Activated CD4-positive, alpha-beta T cell treated with anti-CD3 and anti-CD28 coated beads, Interleukin-2, amount 10 ng/mL, durations not matched to agents 7 days and 5 days (primary cell): ENCODE measurements around the gene CLDN5. TPM values are rescaled to one million over a fixed set of nuclear protein-coding genes. Genes with fewer than 3 reads are reported as not detected.

Experiments
- CTCF ChIA-PET: fragments of 350-600 bp; sonication (Branson Sonifier 250); formaldehyde crosslinking; loops from one replicate; lab custom pipeline; 2021; ENCODE audit warnings: antibody characterized with exemption; lab: Charles Lee
- POLR2A ChIA-PET: fragments of 350-600 bp; sonication (Branson Sonifier 250); formaldehyde crosslinking; loops from one replicate; lab custom pipeline; 2021; ENCODE audit warnings: antibody characterized with exemption; lab: Charles Lee
- DNase-seq: peaks from one replicate; pipeline ENCODE4 v3.0.0-alpha.2; 2020
- H3K27ac Mint-ChIP-seq: one replicate; pipeline ENCODE4 v1.8.0; 2021; ENCODE audit warnings: mild to moderate bottlenecking, moderate library complexity, mixed read lengths
- H3K27me3 Mint-ChIP-seq: one replicate; pipeline ENCODE4 v1.8.0; 2021; ENCODE audit warnings: mixed read lengths
- H3K36me3 Mint-ChIP-seq: one replicate; pipeline ENCODE4 v1.8.0; 2021; ENCODE audit warnings: low read depth, mixed read lengths
- H3K4me1 Mint-ChIP-seq: one replicate; pipeline ENCODE4 v1.8.0; 2021; ENCODE audit warnings: mixed read lengths
- H3K4me3 Mint-ChIP-seq: one replicate; pipeline ENCODE4 v1.8.0; 2021; ENCODE audit warnings: mild to moderate bottlenecking, moderate library complexity, mixed read lengths
- H3K9me3 Mint-ChIP-seq: one replicate; pipeline ENCODE4 v1.8.0; 2021; ENCODE audit warnings: mixed read lengths
- total RNA-seq, 2 experiments: library from RNA; stranded (reverse); gene quantifications; one replicate each; pipeline ENCODE4 v1.2.3, GENCODE V29; 2021

CLDN5 gene
- total RNA-seq, 2 experiments from 2014 or later: 0.25 to 0.40 TPM

DNA sequence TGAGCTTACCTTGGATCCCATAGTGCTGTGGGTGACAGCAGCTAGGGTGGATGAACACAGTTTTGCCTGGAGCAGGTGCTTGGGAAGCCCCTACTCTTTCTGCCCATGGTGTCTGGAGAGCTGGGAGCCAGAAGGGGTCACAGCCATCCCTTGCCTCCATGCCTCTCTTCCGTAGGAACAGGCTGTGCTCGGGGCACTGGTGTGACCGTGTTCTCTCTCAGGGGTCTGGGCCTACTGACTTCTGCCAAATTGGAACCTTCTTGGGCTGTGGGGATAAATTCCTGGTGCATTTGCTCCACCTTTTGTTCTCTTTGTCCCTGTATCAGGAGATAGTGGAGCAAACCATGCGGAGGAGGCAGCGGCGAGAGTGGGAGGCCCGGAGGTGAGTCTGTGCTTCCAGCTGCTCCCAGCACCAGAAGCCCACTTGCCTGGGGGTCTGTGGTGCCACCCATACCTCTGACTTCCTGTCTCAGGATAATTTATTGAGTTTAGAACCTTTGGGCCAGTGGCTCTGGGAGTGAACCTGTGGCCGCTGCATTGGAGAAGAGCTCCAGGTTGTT lies 30.1 kb downstream of the CLDN5 start:
- ChIA-PET CTCF (interaction anchor here (0.7 to 1.6 kb wide), 3 partner anchors 9 to 33 kb away, joined by 3 to 4 read pairs (median 3); no protein-coding TSS in a partner anchor), POLR2A (no interaction called here)
- DNase-seq: no peak
- no peak overlapping the region for H3K27ac Mint-ChIP-seq
- peaks cover 27% of the 10 kb centered on the region for H3K4me1 Mint-ChIP-seq
- no peaks in the 10 kb centered on the region for H3K9me3 Mint-ChIP-seq
- no peak overlapping the region for H3K4me3 Mint-ChIP-seq
- H3K27me3 Mint-ChIP-seq: no peaks in the 10 kb centered on the region
- peaks cover 43% of the 10 kb centered on the region for H3K36me3 Mint-ChIP-seq

DNA sequence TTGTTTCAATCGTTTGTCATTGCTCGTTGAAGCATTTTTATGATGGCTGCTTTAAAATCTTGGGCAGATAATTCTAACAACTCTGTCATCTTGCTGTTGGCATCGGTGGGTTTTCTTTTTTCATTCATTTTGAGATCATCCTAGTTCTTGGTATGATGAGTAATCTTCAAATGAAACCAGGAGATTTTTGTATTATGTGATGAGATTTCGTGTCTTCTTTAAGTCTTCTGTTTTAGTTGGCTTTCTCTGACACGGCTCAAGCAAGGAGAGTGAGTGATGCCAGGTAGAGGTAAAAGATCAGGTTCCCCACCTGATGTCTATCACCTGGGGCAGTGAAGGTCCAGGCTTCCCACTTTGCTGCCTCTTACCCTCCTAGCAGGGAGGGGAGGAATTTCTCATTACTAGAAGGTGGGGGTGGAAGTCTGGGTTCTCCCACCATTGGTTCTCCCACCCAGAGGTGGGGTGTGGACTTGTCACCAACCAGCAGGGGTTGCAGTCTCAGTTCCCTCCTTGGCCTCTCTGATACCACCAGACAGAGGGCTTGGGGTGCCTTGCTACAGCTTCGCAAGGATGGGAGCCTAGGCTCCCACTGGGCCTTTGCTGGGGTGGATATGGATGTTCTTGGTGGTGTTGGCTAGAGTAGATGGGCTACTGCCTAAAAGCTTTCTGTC lies 31.6 kb downstream of the CLDN5 start:
- H3K4me3 Mint-ChIP-seq: no peak overlapping the region
- no peaks in the 10 kb centered on the region for H3K27me3 Mint-ChIP-seq
- H3K27ac Mint-ChIP-seq: no peak overlapping the region
- DNase-seq: no peak
- H3K36me3 Mint-ChIP-seq: peaks cover 48% of the 10 kb centered on the region
- CTCF ChIA-PET: interaction anchor here (1.0 to 1.6 kb wide), 2 partner anchors 11 to 15 kb away, joined by 4 read pairs; no protein-coding TSS in a partner anchor
- POLR2A ChIA-PET: no interaction called here
- peaks cover 27% of the 10 kb centered on the region for H3K4me1 Mint-ChIP-seq
- no peaks in the 10 kb centered on the region for H3K9me3 Mint-ChIP-seq

- POLR2A ChIA-PET: no interaction called here
Observed at GRCh38 chr22:19490628-19491230, 33.5 kb downstream of the CLDN5 start.

DNA sequence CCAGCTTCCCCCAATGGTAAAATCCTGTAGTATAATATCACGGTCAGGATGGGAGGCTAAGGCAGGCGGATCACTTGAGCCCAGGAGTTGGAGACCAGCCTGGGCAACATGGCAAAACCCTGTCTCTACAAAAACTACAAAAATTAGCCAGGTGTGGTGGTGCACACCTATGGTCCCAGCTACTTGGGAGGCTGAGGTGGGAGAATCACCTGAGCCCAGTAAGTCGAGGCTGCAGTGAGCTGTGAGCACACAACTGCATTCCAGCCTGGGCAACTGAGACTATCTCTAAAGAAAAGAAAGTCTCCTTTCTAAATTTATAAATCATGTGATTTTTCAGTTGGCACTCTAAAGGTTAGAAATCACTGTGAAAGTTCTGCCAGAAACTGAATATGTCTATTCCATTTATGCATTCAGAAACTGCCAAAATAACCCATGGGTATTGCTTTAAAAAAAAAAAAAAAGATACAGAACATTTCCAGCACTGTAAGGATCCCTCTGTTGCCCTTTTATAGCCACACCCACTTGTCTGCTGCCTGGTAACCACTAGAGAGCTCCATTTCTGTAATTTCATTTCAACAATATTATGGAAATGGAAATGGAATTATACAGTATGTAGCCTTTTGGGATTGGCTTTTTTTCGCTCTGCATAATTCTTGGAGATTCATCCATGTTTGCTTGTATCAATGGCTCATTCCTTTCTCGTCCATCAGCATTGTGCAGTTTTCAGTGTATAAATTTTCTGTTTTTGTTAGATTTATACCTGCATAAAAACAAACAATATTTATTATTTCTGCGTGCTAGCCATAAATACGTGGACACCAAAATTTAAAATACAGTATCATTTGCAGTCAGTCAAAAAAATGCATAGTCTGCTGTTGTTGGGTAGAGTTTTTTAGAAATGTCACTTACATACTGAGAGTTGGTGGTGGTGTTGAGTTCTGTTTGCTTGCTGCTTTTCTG lies 35.0 kb downstream of the CLDN5 start:
- peaks cover 48% of the 10 kb centered on the region for H3K36me3 Mint-ChIP-seq
- H3K4me1 Mint-ChIP-seq: peaks cover 22% of the 10 kb centered on the region
- CTCF ChIA-PET: interaction anchor here (0.6 to 1.0 kb wide), 2 partner anchors 50 to 140 kb away, joined by 5 to 7 read pairs; no protein-coding TSS in a partner anchor
- POLR2A ChIA-PET: no interaction called here
- no peaks in the 10 kb centered on the region for H3K9me3 Mint-ChIP-seq
- H3K27me3 Mint-ChIP-seq: no peaks in the 10 kb centered on the region
- H3K27ac Mint-ChIP-seq: no peak overlapping the region
- DNase-seq: no peak
- H3K4me3 Mint-ChIP-seq: no peak overlapping the region

More at GRCh38 chr22:19490628-19491230, 33.5 kb downstream of the CLDN5 start:
- Mint-ChIP-seq H3K27ac (peak overlapping the region; percentile 9), H3K4me1 (peaks cover 24% of the 10 kb centered on the region), H3K9me3 (no peaks in the 10 kb centered on the region), H3K4me3 (no peak overlapping the region), H3K27me3 (no peaks in the 10 kb centered on the region), H3K36me3 (peaks cover 41% of the 10 kb centered on the region)
- CTCF ChIA-PET: interaction anchor here (1.0 kb wide), 1 partner anchor 112 kb away, joined by 5 read pairs; no protein-coding TSS in a partner anchor
- no peak for DNase-seq

DNA sequence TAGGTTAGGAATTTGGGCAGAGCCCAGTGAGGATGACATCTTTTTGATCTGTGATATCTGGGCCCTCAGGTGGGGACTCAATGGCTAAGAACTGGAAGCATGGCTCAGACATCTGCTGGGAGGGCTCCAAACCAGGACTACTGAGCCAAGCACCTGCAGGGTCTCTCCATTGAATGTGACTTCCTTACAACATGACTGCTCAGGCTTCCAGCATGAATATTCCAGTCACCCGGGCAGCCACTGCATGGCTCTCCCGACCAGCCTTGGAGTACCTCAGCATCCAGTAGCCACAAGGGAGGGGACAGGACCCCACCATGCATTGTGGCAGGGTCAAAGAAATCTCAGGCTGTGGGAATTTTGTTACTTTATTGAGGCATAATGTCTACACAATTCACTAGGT lies 35.9 kb downstream of the CLDN5 start:
- Mint-ChIP-seq H3K4me1 (peaks cover 27% of the 10 kb centered on the region), H3K27me3 (no peaks in the 10 kb centered on the region), H3K27ac (no peak overlapping the region), H3K4me3 (no peak overlapping the region), H3K9me3 (no peaks in the 10 kb centered on the region), H3K36me3 (peaks cover 49% of the 10 kb centered on the region)
- POLR2A ChIA-PET: no interaction called here
- DNase-seq: no peak
- CTCF ChIA-PET: no interaction called here

DNA sequence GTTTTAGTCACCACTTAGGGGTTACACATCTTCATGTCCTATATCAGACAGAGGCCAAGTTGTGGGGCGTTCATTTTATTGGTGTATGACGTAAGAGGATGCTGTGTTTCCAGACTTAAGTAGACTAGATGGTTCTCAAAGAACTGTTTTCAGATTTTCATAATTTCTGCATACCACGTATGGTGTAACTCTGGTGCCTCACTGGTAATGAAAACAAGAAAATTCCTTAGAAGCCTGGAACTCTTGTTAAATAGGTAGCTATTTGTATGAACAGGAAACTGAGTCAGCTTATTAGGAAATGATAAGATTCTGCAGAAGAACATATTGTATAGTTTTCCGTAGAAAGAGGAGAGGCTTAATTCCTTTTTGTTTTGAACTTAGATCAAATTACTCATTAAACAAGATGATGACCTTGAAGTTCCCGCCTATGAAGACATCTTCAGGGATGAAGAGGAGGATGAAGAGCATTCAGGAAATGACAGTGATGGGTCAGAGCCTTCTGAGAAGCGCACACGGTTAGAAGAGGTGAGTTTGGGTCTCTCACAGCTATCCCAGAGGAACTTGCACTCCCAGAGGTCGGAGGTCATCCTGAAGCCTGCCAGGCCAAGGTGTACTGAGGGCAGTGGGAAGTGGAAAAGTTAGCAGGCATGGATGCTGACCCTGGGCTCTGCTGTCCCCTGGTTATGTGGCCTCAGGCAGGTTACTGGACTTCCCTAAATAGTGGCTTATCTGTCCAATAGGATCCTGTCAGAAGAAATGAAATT lies 40.5 kb downstream of the CLDN5 start:
- no peak overlapping the region for H3K4me3 Mint-ChIP-seq
- peaks cover 22% of the 10 kb centered on the region for H3K4me1 Mint-ChIP-seq
- CTCF ChIA-PET: no interaction called here
- no peaks in the 10 kb centered on the region for H3K9me3 Mint-ChIP-seq
- POLR2A ChIA-PET: no interaction called here
- no peaks in the 10 kb centered on the region for H3K27me3 Mint-ChIP-seq
- H3K36me3 Mint-ChIP-seq: peaks cover 42% of the 10 kb centered on the region
- no peak for DNase-seq
- H3K27ac Mint-ChIP-seq: no peak overlapping the region

DNA sequence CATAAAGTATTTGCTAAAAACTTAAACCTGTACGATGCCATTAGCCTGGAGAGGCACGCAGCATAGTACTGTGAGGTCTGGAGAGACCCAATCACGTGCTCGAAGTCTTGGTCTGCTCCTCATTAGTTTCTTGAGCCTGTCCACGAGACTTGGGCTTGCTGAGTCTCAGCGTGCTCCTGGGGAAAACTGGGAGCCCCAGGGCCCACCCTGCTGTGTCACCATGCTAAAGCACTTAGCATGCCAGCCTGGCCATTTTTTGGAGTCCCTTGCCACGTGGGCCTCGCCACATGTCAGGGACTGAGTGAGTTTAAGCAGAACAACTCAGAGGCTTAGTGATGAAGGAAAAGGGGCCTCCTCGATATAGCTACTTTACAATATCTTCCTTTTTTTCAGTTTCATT lies 41.9 kb downstream of the CLDN5 start:
- H3K9me3 Mint-ChIP-seq: no peaks in the 10 kb centered on the region
- H3K4me3 Mint-ChIP-seq: no peak overlapping the region
- no peaks in the 10 kb centered on the region for H3K27me3 Mint-ChIP-seq
- H3K4me1 Mint-ChIP-seq: peaks cover 29% of the 10 kb centered on the region
- ChIA-PET POLR2A (no interaction called here), CTCF (interaction anchor here (0.6 kb wide), 1 partner anchor 333 kb away, joined by 3 read pairs; no protein-coding TSS in a partner anchor)
- H3K27ac Mint-ChIP-seq: no peak overlapping the region
- H3K36me3 Mint-ChIP-seq: peaks cover 31% of the 10 kb centered on the region
- no peak for DNase-seq

GRCh38 chr22:19480789-19481188 lies 43.4 kb downstream of the CLDN5 start:
- H3K27me3 Mint-ChIP-seq: no peaks in the 10 kb centered on the region
- CTCF ChIA-PET: interaction anchor here (1.2 to 1.6 kb wide), 3 partner anchors 12 to 149 kb away, joined by 4 to 7 read pairs (median 4); no protein-coding TSS in a partner anchor
- no peak for DNase-seq
- POLR2A ChIA-PET: no interaction called here
- no peak overlapping the region for H3K27ac Mint-ChIP-seq
- peaks cover 29% of the 10 kb centered on the region for H3K36me3 Mint-ChIP-seq
- H3K9me3 Mint-ChIP-seq: no peaks in the 10 kb centered on the region
- H3K4me1 Mint-ChIP-seq: peaks cover 39% of the 10 kb centered on the region
- H3K4me3 Mint-ChIP-seq: peak overlapping the region; percentile 100

GRCh38 chr22:19480173-19480568 lies 44.0 kb downstream of the CLDN5 start:
- peak overlapping the region; percentile 100 for H3K4me3 Mint-ChIP-seq
- H3K4me1 Mint-ChIP-seq: peaks cover 42% of the 10 kb centered on the region
- no peaks in the 10 kb centered on the region for H3K9me3 Mint-ChIP-seq
- POLR2A ChIA-PET: no interaction called here
- H3K36me3 Mint-ChIP-seq: peaks cover 26% of the 10 kb centered on the region
- CTCF ChIA-PET: interaction anchor here (0.9 to 1.6 kb wide), 6 partner anchors 12 to 151 kb away, joined by 3 to 7 read pairs (median 4); no protein-coding TSS in a partner anchor
- DNase-seq: no peak
- H3K27me3 Mint-ChIP-seq: no peaks in the 10 kb centered on the region
- peak overlapping the region; percentile 100 for H3K27ac Mint-ChIP-seq

DNA sequence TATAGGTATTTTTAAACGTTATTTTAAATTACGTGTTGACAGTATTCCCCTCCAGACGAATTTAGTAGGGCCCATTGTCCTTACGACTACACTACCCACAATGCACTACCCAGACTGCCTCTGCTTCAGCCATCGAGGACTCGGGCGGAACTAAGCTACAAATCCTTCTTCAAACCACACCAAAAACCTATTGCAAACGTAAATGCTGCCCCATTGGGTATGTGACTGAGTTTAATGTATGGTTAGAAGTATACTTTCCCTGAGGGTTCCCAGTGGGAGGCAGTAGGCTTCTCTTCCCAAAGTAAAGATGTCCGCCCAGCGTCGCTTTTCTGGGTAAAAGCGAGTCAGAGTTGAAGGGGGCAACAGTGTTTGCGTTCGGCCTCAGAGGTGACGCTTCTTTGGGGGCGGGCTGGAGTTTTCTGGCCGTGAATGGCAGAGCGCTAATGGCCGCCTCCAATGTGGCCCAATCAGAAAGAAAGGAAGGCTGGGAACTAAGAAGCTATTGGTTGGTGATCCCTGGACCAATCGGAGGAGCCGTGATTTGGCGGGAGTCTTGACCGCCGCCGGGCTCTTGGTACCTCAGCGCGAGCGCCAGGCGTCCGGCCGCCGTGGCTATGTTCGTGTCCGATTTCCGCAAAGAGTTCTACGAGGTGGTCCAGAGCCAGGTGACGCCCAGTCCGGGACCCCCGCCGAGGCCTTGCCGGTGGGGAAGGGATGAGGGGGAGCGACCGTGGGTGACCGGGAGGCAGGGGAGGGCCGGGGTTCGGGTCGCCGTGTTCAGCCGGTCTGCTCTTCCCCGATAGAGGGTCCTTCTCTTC lies 44.6 kb downstream of the CLDN5 start, which contains the start of gene CDC45:
Gene CDC45 (plus strand): TSS at position 566 of the 818 bp plus-strand sequence. CDS start 49 bp downstream, at position 615.
- Mint-ChIP-seq H3K36me3 (peaks cover 23% of the 10 kb centered on the region), H3K27me3 (no peaks in the 10 kb centered on the region), H3K27ac (peak within 1 kb of the TSS; percentile 100), H3K4me1 (peaks cover 43% of the 10 kb centered on the region), H3K4me3 (peak within 1 kb of the TSS; percentile 100), H3K9me3 (no peaks in the 10 kb centered on the region)
- CTCF ChIA-PET: interaction anchor here (0.9 to 1.6 kb wide), 5 partner anchors 15 to 152 kb away, joined by 3 to 7 read pairs (median 3); no protein-coding TSS in a partner anchor
- POLR2A ChIA-PET: no interaction called here
- DNase-seq: peak; percentile 97

GRCh38 chr22:19478901-19479354 lies 45.3 kb downstream of the CLDN5 start, which contains the start of gene UFD1:
Gene UFD1, minus strand, starts transcription at chr22:19479193. Its CDS starts 108 bp downstream, at chr22:19479085.
- CTCF ChIA-PET: interaction anchor here (0.9 to 1.6 kb wide), 3 partner anchors 21 to 153 kb away, joined by 3 to 7 read pairs (median 3); no protein-coding TSS in a partner anchor
- DNase-seq: peak; percentile 84
- Mint-ChIP-seq H3K36me3 (peaks cover 20% of the 10 kb centered on the region), H3K27me3 (no peaks in the 10 kb centered on the region), H3K4me3 (peak within 1 kb of the TSS; percentile 100), H3K4me1 (peaks cover 44% of the 10 kb centered on the region), H3K9me3 (no peaks in the 10 kb centered on the region), H3K27ac (peak within 1 kb of the TSS; percentile 100)
- POLR2A ChIA-PET: no interaction called here
